GM18517 (cell line): Measurements from ENCODE around the gene MOSPD3.

Source experiments
- ATAC-seq: cut with Tn5 transposase; IDR thresholded peaks from one replicate; pipeline ENCODE4 v1.9.1; 2021; ENCODE audit warnings: mild to moderate bottlenecking, moderate library complexity; ENCODE audit not compliant: unreplicated experiment

The MOSPD3 gene

DNA sequence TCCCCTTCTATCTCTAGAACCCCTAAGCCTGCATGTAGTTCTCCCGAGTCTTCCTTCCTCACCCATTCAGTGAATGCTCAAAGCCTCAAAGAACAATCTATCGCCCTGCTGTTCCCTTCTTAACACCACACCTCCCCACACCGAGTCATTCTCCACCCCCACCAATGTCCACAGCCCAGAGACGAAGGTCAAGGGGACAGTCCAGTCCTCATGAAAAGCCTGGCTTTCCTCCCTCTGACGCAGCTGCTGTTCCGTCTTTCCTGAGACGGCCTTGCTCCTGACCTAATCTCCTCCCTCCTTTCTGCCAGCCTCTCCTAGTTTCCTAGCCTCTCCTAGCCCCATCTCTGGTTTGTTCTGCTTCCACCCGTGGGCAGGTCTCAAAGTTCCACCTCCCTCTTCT, 9.2 kb downstream of the MOSPD3 start:
- ATAC-seq, result no peak

DNA sequence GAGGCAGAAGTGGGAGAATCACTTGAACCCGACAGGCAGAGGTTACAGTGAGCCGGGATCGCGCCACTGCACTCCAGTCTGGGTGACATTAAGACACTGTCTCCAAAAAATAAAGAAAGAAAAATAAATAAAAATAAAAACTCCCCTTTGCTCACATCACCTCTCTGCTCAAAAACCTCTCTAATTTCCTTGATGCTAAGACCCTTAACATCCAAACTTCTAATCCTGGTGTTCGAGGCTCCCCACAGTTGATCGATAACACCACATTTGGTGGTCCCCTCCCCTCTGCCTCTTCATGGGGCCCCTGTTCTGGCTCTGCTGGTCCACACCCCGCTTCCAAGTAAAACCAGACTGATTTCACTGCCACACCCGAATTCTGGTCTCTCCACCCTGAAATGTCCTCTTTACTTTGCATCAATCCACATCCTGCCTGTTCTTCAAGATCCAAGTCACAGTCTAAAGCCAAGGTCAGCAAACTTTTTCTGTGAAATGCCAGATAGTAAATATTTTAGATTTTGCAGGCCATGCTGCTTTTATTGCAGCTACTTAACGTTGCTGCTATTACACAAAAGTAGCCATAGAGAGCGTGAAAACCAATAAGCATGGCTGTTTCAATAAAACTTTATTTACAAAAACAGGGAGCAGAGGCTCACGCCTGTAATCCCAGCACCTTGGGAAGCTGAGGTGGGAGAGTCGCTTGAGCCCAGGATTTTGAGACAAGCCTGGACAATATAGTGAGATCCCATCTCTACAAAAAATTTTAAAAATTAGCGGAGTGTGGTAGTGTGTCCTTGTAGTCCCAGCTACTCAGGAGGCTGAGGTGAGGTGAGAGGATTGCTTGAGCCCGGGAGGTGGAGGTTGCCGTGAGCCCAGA, 11.8 kb downstream of the MOSPD3 start:
- no peak for ATAC-seq

DNA sequence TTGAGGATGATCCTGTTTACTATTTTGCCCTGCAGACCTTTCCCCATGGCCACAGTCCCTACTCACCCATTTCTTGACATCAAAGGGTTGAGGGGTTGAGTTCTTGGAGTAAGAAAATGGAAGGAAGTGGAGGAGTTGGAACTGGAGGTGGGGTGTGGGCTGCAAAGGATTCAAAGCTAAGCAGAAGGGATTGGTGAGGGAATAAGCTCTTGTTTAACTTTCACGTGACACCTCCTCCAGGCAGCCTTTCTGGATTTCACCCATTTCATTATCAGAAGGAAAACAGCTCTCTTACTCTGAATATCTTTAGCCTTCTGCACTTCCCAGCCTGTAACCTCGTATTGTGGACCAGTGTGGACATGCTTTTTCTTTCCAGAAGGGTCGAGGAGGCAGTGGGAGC, 13.7 kb downstream of the MOSPD3 start:
- ATAC-seq, result no peak

DNA sequence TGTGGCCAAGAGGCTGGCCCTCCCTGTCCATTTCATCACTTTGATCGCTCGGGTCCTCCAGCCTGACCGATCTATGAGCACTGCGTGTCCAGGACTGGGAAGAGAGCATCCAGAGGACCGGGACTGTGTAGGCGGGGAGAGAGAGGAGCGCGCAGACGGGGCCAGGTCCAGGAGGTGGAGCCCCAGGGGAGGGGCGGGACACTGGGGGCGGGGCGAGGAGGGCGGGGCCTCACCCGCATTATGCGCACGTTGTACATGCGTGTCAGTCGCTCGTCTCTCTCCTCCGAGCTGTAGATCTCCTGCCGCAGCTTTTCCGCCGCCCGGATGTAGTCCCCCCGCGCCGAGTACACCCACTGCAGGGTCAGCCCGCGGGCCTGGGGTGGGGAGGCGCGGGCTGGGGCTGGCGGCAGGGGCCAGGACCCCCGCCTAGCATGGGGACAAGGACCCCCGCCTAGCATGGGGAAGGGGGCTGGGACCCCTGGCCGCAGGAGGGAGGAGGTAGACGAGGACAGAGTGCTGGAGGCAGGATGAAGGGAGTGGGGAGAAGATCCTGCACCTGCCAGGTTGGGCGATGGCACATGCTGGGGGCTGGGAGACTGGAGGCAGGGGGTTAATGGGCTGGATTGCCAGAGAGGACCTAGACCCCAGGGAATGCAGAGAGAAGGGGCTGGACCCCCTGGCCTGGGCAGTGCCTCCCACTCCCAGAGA, 14.3 kb downstream of the MOSPD3 start:
- ATAC-seq, result peak; percentile 60

DNA sequence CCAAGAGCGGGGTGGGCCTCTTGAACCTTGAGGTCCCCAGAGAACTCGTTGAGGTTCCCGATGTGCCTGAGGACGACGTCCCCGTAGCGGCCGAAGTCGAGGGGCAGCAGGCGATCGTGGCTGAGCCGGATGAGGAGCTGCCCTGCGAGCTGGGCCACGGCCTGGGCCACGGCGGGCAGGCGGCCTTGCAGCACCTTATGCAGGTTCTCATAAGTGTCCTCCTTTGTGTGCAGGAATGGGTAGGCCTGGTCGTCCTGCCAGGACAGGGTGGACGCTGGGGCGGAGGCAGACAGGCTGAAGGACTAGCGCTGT, 14.9 kb downstream of the MOSPD3 start:
- no peak for ATAC-seq

DNA sequence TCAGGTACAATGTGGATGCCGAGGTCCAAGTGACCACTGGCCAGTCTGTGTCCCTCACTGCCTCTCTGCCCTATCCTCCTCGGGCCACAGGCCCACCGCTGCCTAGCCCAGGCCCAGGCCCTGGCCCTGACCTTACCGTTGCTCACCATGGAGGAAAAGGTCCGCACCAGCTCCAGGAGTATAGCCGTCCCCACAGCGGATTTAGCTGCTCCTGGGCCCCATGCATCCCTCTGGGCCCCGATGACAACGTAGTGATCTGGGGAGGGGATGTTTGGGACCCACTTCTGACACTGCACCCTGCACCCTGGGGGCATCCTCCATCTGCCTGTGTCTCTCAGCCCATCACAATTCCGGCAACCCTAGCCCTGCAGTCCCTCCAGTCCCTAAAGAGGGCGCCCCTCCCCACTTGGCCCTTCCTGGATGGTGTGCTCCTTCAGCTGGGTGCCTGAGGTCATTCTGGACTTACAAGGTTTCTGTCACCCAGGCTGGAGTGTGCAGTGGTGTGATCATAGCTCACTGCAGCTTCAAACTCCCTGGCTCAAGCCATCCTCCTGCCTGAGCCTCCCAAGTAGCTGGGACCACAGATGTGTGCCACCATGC, 16.9 kb downstream of the MOSPD3 start:
- no peak for ATAC-seq

DNA sequence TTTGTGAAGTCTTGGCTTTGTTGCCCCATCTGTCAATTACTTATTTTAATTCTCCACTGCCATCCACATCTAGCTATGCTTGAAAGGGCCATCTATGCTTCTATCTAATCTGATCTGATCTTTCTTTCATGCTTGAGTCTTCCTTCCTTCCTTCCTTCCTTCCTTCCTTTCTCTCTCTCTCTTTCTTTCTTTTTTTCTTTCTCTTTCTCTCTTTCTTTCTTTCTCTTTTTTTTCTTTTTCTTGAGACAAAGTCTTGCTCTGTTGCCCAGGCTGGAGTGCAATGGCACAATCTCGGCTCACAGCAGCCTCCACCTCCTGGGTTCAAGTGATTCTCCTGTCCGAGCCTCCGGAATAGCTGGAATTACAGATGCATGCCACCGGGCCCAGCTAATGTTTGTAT, 17.7 kb downstream of the MOSPD3 start:
- ATAC-seq, result no peak

DNA sequence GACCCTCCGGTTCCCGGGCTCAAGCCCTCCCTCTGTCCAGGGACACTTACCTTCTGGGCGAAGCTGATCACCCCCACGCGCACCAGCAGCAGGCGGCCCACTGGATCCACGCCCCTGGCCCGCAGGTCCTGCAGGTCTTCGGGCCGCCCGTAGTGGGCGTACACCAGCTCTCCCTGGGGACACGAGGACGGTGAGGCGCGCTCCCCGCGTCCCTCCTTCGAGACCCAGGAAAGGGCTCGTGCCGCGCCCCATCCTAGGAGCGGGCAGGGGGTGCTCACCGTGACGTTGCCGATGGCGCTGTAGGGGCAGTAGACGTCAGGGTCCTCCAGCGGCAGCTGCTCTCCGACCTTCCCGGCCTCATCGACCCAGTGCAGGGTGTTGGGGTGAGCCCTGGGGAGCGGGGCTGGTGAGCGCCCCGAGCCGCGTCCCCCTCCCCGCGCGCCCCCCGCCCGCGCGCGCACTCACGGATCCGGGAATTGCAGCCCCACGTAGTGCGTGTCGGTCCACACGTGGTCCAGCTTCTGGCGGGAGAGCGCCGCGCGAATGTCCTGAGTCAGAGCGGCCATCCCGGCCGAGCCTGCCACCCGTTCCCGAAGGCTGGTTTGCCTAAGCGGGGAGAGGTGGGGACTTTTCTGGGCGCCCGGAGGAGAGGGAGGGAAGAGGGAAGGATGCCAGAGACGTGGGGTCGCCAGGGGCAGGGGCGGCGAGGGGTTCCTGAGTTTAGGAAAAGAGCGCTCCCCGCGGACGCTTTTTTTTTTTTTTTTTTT, 20.8 kb downstream of the MOSPD3 start:
- peak; percentile 58 for ATAC-seq

DNA sequence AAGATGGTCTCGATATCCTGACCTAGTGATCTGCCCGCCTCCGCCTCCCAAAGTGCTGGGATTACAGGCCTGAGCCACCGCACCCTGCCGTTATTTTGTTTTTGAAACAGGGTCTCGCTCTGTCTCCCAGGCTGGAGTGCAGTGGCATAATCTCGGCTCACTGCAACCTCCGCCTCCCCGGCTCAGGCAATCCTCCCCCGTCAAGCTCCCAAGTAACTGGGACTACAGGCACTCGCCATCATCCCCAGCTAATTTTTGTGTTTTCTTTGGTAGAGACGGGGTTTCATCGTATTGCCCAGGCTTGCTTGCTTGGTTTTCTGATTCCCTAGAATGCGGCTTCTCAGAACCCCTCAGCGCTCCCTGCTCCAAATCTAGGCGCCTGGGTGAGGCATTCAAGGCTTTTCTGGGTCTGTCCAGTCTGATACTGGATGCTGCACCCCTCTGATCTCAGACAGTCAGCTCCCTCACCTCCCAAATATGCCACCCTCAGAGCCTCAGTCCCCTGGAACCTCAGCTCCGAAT, 27.7 kb downstream of the MOSPD3 start:
- no peak for ATAC-seq

DNA sequence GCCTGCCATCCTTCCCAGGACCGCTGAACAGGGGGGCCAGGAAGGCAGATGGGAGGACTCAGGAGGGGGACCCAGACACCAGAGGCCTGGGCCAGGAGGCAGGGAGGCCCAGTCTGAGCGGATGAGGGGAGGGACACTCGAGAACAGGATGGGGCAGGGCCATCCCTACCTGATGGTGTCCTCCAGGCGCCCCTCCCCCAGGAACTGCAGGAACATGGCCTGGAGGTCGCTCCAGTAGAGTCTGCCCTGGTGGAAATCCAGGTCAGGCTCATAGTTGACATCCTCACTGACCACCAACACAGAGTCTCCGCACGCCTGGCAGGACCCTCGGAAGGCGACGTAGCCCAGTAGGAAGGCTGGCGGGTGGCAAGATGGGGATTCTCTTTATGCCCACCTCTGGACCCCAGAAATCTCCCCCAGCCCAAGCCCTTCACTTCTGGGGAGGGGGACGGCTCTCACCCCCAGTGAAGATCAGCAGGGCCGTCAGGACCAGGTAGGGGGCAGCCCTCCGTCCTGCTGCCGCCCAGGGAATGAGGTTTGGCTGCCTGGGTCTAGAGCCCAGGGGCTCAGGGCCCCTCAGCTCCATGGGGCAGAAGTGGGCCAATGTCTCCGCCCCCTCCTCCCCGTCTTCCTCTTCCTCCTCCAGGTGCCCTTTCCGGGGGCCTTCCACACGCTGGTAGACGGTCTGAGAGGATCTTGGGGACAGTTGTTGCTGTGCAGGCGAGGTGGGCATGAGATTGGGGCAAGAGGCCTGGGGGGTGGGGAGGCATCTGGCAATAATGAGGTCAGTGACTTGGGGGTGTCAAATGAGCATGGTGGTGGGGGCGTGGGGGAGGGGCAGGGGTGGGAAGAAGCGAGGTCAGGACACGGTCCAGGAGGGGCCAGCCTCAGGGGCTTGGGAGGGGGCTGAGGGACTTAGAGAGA, 28.4 kb downstream of the MOSPD3 start:
- ATAC-seq, result no peak

DNA sequence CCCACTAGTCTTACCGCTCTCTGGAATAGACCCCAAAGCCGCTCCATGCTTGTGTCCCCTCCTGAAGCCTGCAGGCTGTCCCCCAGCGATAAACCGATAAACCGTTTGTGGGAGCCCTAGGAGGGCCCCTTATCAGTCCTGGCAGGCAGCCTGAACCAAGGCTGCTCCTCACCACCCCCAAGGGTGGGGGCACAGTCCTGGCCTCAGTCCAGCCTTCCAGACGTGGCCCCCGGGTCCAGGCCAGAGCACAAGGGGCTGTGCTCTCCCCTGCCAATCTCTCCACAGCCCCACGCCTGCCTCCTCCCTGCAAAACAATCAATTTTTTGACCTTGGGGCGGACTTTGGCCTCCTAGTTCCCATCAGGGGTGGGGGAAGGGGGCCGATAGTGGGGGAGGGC, 29.1 kb downstream of the MOSPD3 start, which contains the start of gene TFR2:
Gene TFR2 (minus strand): TSS at position 90 of the 397 bp plus-strand sequence. CDS start 43 bp downstream, at position 47.
- no peak for ATAC-seq

DNA sequence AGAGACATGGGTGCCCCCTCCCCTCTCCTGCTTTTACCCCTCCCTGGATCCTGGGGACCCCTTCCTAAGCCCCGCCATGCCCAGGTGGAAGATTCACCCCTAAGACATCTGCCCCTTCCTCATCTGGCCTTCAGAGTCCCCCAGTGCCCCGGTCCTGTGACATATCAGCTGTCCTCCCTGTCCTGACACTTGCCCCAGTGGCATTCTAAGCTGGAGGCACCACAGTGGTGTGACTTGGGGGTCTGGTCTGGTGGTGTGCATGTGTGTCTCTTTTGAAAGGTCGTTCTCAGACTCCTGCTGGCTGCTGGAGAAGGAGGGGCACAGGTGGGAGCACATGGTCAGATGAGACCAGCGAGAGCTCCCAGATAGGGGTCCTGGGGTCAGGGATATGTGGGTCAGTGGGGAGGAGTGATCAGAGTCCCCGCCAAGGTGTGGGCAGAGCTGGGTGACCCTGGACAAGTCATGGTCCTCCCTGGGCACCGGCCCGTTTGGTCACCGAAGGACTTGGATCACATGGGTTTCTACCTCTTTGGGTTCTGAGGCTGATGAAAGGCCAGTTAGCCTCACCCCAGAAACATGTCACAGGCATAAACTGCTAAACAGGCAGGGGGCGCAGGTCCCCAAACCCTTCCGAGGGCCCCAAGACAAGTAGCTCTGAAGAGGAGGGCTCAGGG, 29.7 kb downstream of the MOSPD3 start:
- ATAC-seq, result no peak

DNA sequence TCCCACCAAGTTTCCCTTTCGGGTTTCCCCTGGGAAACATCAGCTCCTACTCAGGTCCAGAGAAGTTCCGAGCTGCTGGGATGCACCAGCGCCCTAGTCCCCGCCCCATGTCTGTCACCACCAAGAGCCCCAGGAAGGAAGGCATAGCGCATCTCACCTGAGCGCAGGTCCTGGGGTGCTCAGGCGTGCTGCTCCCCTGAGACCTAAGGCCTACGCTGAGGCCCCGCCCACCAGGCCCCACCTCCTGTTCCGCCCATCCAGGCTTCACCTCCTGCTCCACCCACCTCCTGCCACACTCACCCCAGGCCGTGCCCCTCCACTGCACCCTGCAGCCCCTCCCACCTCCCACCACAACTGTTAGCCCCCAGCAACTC, 30.2 kb downstream of the MOSPD3 start:
- no peak for ATAC-seq

DNA sequence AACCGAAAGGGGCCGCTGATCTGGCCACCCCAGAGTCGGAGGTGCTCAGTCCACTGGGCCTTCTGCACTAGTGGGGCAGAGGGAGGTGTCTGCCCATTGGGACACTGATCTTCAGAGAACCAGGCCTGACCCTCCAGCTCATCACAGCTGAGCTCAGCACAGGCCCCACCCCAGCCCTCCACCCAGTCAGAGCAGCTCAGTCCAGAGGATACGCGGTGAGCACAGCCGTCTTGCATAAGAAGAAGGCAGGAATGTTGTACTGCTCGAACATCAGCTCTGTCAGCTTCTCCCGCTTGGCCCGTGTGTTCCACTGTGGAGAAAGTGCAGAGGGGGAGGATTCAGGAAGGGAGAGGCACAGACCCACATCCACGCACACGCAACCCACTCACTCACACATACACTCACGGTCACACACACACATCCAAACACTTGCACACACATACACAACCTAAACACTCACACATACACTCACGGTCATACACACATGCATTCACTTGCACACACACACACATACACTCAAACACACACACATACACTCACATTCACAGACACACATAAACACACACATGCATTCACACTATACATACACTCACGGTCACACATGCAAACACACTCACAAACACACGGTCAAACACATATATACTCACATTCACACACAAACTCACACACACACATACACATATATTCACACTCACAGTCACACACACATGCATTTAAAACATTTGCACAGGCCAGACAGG, 37.7 kb downstream of the MOSPD3 start:
- ATAC-seq, result no peak

DNA sequence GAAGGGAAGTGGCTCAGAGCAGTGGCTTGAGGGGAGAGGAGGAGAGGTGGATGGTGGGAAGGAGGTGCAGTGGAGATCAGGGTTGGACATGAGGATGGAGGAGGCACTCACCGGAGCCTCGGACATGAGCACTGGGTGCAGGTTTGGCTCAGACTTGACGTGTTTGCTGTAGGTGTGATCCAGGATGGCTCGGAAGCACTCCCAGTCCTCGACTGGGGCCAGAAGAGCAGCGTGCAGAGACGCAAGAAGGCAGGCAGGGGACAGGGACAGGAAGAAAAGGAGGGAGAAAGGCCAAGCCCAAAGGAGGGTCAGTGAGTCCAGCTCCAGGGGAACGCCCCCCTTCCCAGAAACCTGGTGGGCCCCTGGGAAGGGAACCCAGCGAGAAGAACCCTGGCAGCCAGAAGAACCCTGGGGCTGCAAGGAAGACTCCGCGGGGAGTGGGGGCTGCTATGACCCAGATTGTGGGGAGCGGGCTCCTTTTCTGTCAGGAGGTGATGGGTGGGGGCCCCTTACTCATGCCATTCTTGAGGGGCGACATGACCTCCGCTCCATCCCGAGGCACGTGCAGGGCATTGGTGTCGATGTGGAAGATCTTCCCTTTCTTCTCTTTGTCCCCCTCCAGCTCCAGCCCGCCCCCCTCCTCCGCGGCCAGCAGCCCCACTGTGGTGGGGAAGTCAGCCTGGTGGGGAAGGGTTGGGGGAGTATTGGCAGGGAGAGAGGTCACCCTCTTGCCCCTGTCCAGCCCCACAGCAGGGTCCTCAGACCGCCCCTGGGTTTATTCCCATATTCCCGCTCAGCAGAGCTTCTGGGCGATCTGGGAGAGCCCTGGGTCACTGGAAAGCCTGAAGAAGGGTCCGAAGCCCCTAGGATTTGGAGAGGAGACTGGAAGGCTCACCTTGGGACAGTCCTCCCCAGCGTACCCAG, 42.8 kb downstream of the MOSPD3 start:
- ATAC-seq, result no peak

DNA sequence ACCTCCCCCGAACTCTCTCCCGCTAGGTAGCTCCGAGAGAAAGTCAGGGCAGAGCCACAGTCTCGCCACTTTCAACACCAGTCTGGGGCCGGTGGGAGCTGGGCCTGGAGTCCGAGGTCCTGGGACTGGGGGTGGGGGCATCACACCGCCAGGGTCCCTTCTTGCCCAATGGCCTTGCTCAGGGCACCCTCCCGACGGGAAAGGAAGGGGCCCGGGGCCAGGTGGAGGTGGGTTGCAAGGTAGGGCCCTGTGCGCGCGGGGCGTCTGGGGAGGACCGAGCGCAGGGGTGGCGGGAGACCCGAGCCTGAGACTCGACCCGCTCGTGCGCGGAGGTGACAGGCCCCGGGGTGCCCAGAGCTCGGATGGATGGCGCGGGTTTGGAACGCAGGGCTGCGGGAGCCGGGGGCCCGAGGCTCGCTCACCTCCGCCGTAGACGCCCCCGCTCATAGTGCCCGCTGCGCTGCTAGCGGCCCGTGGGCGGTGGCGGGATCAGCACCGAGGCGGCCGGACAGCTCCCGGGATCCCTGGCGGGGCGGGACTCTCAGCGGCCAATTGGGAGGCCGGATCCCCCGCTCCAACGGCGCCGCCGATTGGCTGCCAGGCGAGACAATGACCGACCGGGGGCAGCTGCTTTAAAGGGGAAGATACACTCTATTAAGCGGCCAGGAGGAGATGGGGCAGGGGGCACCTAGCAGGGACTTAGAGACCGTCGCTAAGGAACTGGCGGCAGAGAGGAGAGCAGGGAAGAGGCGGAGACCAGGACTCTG, 43.8 kb downstream of the MOSPD3 start, which contains the start of gene ACTL6B:
Gene ACTL6B (minus strand): TSS at position 541 of the 767 bp plus-strand sequence. CDS start 94 bp downstream, at position 447.
- ATAC-seq, result no peak
